ENCODE data around the gene ALDH5A1.

The ALDH5A1 gene

DNA sequence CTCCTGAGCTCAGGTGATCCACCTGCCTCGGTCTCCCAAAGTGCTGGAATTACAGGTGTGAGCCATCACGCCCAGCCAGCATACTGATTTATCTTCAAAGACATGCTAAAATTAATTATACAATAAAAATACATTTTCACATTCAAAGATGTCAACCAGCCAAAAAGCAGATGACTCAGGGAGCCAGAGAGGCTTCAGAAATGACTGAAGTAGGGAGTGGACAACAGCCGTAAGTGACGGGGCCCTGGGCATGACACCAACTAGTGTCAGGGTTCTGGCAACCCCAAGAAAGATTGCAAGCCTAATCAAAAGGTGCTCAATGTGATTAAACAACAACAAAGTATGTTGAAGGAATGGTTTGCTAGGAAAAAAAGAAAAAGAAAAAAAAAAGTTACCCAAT, 33.8 kb upstream of the ALDH5A1 start:
- TF ChIP-seq POLR2A (IDR thresholded peaks at IDR 0.05; ENCODE audit: low read depth, low read length) (no peak), TAF1 (IDR thresholded peaks at IDR 0.05; ENCODE audit: borderline replicate concordance, low read depth, low read length) (no peak), POLR2AphosphoS5 (IDR thresholded peaks at IDR 0.05; ENCODE audit: low read depth, low read length) (no peak)
- FAIRE-seq (no peak), DNase-seq (ENCODE audit: insufficient read length) (no peak)

- FAIRE-seq: no peak
- no peak for DNase-seq (ENCODE audit: insufficient read length)
- TF ChIP-seq POLR2AphosphoS5 (IDR thresholded peaks at IDR 0.05; ENCODE audit: low read depth, low read length) (no peak), POLR2A (IDR thresholded peaks at IDR 0.05; ENCODE audit: low read depth, low read length) (no peak)
Observed at GRCh38 chr6:24464253-24465038, 30.3 kb upstream of the ALDH5A1 start.

DNA sequence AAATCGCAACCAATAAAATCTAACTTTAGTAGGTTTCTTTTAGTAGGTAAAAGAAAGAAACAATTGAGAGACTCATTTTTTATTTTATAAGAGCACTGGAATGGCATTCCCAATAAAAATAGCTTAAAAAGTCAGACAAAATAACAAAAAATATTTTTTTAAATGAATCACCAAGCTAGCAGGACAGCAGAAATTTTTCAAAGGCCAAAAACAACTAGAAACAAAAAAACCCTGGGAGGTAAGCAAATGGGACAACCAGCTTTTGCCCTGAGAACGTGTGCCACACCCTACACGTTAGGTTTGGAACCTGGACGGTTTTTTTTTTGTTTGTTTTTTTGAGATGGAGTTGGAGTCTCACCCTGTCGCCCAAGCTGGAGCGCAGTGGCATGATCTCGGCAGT, 25.0 kb upstream of the ALDH5A1 start:
- FAIRE-seq (no peak), DNase-seq (ENCODE audit: insufficient read length) (no peak)
- TF ChIP-seq POLR2A (IDR thresholded peaks at IDR 0.05; ENCODE audit: low read depth, low read length) (no peak), POLR2AphosphoS5 (IDR thresholded peaks at IDR 0.05; ENCODE audit: low read depth, low read length) (no peak), TAF1 (IDR thresholded peaks at IDR 0.05; ENCODE audit: borderline replicate concordance, low read depth, low read length) (no peak)

- DNase-seq (ENCODE audit: insufficient read length) (no peak), FAIRE-seq (no peak)
- no peak for TF ChIP-seq POLR2AphosphoS5 (IDR thresholded peaks at IDR 0.05; ENCODE audit: low read depth, low read length)
- TF ChIP-seq TAF1 (IDR thresholded peaks at IDR 0.05; ENCODE audit: borderline replicate concordance, low read depth, low read length): no peak
- no peak for TF ChIP-seq POLR2A (IDR thresholded peaks at IDR 0.05; ENCODE audit: low read depth, low read length)
Observed at GRCh38 chr6:24472181-24472580, 22.6 kb upstream of the ALDH5A1 start.

GRCh38 chr6:24476631-24477030, 18.1 kb upstream of the ALDH5A1 start:
- FAIRE-seq (no peak), DNase-seq (ENCODE audit: insufficient read length) (no peak)
- TF ChIP-seq TAF1 (IDR thresholded peaks at IDR 0.05; ENCODE audit: borderline replicate concordance, low read depth, low read length) (no peak), POLR2AphosphoS5 (IDR thresholded peaks at IDR 0.05; ENCODE audit: low read depth, low read length) (no peak), POLR2A (IDR thresholded peaks at IDR 0.05; ENCODE audit: low read depth, low read length) (no peak)

- no peak for DNase-seq (ENCODE audit: insufficient read length)
- no peak for TF ChIP-seq POLR2AphosphoS5 (IDR thresholded peaks at IDR 0.05; ENCODE audit: low read depth, low read length)
- FAIRE-seq: no peak
Observed at GRCh38 chr6:24477070-24477469, 17.7 kb upstream of the ALDH5A1 start.

GRCh38 chr6:24478903-24479302, 15.9 kb upstream of the ALDH5A1 start:
- DNase-seq (ENCODE audit: insufficient read length) (no peak), FAIRE-seq (no peak)
- no peak for TF ChIP-seq POLR2AphosphoS5 (IDR thresholded peaks at IDR 0.05; ENCODE audit: low read depth, low read length)
- no peak for TF ChIP-seq TAF1 (IDR thresholded peaks at IDR 0.05; ENCODE audit: borderline replicate concordance, low read depth, low read length)
- TF ChIP-seq POLR2A (IDR thresholded peaks at IDR 0.05; ENCODE audit: low read depth, low read length): no peak

GRCh38 chr6:24480705-24481104, 14.1 kb upstream of the ALDH5A1 start:
- FAIRE-seq (no peak), DNase-seq (ENCODE audit: insufficient read length) (no peak)
- TF ChIP-seq TAF1 (IDR thresholded peaks at IDR 0.05; ENCODE audit: borderline replicate concordance, low read depth, low read length): no peak
- no peak for TF ChIP-seq POLR2AphosphoS5 (IDR thresholded peaks at IDR 0.05; ENCODE audit: low read depth, low read length)
- TF ChIP-seq POLR2A (IDR thresholded peaks at IDR 0.05; ENCODE audit: low read depth, low read length): no peak

- TF ChIP-seq POLR2AphosphoS5 (IDR thresholded peaks at IDR 0.05; ENCODE audit: low read depth, low read length): no peak
- no peak for TF ChIP-seq POLR2A (IDR thresholded peaks at IDR 0.05; ENCODE audit: low read depth, low read length)
- no peak for TF ChIP-seq TAF1 (IDR thresholded peaks at IDR 0.05; ENCODE audit: borderline replicate concordance, low read depth, low read length)
- FAIRE-seq (no peak), DNase-seq (ENCODE audit: insufficient read length) (no peak)
Observed at GRCh38 chr6:24481449-24481848, 13.3 kb upstream of the ALDH5A1 start.

- DNase-seq (ENCODE audit: insufficient read length) (no peak), FAIRE-seq (no peak)
- TF ChIP-seq TAF1 (IDR thresholded peaks at IDR 0.05; ENCODE audit: borderline replicate concordance, low read depth, low read length) (no peak), POLR2AphosphoS5 (IDR thresholded peaks at IDR 0.05; ENCODE audit: low read depth, low read length) (no peak), POLR2A (IDR thresholded peaks at IDR 0.05; ENCODE audit: low read depth, low read length) (no peak)
Observed at GRCh38 chr6:24484657-24485323, 10.0 kb upstream of the ALDH5A1 start.

GRCh38 chr6:24486065-24486464, 8.7 kb upstream of the ALDH5A1 start:
- FAIRE-seq (no peak), DNase-seq (ENCODE audit: insufficient read length) (no peak)
- TF ChIP-seq POLR2A (IDR thresholded peaks at IDR 0.05; ENCODE audit: low read depth, low read length) (no peak), TAF1 (IDR thresholded peaks at IDR 0.05; ENCODE audit: borderline replicate concordance, low read depth, low read length) (no peak), POLR2AphosphoS5 (IDR thresholded peaks at IDR 0.05; ENCODE audit: low read depth, low read length) (no peak)

DNA sequence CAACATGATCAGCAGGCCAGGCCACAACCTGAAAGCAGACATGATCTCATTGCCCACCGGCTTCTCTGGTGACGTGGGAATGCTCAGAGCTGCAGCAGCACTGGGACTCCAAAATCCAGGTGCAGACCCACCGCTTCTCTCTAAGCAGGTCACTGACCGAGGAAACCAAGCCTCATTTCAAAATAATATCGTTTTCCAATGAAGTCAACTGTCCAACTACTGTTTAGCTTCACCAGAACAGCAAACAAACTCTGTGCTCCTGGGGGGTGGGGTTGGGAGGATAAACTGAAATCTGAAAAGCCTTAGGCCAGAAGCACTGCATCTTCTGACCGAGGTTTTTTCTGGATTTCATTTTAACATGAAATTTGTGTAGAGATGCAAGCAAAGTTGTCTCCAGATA, 5.3 kb upstream of the ALDH5A1 start, which contains the start of gene GPLD1:
GPLD1 (minus strand) TSS at position 109 of the 400 bp plus-strand sequence; CDS start at position 42, 67 bp downstream.
- DNase-seq (ENCODE audit: insufficient read length): no peak
- TF ChIP-seq POLR2A (IDR thresholded peaks at IDR 0.05; ENCODE audit: low read depth, low read length) (no peak), TAF1 (IDR thresholded peaks at IDR 0.05; ENCODE audit: borderline replicate concordance, low read depth, low read length) (no peak), POLR2AphosphoS5 (IDR thresholded peaks at IDR 0.05; ENCODE audit: low read depth, low read length) (no peak)
- FAIRE-seq: no peak

Data from GM12892 (cell line).